ENCODE data around the gene ZNF70.

- TF ChIP-seq CTCF (conservative IDR thresholded peaks at IDR 0.05; ENCODE audit: low read depth, low read length) (no peak), EZH2 (IDR thresholded peaks at IDR 0.05; ENCODE audit: borderline replicate concordance, low read depth, low read length, poor library complexity, severe bottlenecking) (no peak)
Observed at GRCh38 chr22:23708270-23708669, 42.6 kb downstream of the ZNF70 start.

All from A673 (cell line).